Cardiac fibroblast (primary cell): ENCODE results near the gene ERC2.
"Not testable (repeated sequence)": the region's sequence is repeated elsewhere in the genome, so short reads cannot be mapped to it uniquely, and the experiment has no call there.

Experiments
- DNase-seq, 2 donors: peaks; one replicate each; pipeline versions ENCODE4 v3.0.0 to v3.0.0-alpha.2; 2010; ENCODE audit warnings: low read depth in 2 of 2
- H3K4me3 ChIP-seq, 2 donors: replicated peaks in 1 of 2; 1 replicate in 1 of 2; 2 replicates in 1 of 2; pipeline ENCODE4 v1.5.1; 2011; ENCODE audit warnings: low read depth in 2 of 2, low read length in 2 of 2, mild to moderate bottlenecking in 2 of 2, moderate library complexity in 1 of 2
- TF ChIP-seq, protein P1 (sequence below): IDR thresholded peaks from one replicate; pipeline ENCODE4 v1.5.1; 2011; ENCODE audit warnings: low read depth, mild to moderate bottlenecking, low read length, inconsistent platforms

The ERC2 gene

DNA sequence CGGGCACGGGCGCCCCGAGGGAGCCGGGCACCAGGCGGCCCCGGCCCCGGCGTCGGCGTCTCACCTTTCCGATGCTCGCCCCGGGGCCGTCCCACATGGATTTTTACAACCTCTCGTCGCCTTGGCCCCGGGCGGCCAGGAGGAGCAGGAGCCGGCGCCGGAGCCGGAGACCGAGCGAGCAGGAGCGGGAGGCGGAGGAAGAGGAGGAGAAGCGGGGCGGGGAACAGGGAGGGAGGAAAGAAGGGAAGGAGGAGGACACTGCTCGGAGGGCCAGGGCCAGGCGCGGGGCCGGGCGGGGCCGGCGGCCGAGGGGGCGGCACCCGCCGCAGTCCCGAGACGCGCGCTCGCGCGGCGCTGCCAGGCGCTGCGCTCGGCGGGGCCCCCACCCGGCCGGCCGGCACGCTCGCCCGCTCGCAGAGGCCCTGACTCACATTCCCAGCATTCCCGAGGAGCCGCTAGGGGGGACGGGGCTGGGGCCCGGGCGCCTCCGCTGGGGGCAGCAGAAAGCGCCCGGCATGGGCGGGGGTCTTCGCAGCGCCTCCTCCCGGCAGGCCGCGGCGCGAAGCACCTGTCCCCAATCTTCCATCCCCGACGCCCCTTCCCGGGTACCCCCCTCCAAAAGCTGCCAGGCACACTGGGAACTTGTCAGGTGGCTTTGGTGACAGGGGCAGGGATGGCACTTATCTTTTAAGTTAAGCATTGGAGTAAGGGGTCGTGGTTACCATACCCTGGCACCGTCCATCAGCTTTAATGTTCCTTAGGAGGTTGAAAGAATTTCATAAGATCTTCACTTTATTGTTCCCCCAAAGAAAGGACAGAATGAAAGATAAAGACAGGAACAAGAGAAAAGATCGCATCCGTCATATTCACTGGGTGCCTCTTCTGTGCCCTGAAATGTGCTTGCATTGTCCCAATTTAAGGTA lies at the start of gene ERC2:
ERC2 (minus strand) TSS at position 284 of the 923 bp plus-strand sequence.
- peak within 1 kb of the TSS; percentile 45 to 49 for H3K4me3 ChIP-seq
- DNase-seq = peak; percentile 18 to 31

DNA sequence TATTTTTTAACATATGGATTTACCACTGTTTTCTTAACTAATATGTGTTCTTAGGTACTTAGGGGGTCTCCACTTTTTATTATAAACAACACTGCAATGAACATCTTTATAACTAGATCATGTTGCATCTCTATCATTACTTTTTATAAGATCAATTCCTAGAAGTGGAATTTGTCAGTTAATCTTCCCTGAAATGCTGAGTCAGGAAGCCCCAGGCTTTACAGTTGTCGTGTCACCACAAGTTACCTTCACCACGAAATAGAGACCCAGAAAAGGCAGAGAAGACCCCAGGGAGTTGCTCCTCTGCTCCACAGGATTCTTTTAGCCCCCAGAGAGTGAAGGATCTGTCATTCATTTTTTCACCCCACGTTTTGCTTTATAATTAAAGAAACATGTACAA lies 34.5 kb upstream of the ERC2 start:
- no peak overlapping the region for H3K4me3 ChIP-seq
- no peak for DNase-seq
- TF ChIP-seq, protein P1, sequence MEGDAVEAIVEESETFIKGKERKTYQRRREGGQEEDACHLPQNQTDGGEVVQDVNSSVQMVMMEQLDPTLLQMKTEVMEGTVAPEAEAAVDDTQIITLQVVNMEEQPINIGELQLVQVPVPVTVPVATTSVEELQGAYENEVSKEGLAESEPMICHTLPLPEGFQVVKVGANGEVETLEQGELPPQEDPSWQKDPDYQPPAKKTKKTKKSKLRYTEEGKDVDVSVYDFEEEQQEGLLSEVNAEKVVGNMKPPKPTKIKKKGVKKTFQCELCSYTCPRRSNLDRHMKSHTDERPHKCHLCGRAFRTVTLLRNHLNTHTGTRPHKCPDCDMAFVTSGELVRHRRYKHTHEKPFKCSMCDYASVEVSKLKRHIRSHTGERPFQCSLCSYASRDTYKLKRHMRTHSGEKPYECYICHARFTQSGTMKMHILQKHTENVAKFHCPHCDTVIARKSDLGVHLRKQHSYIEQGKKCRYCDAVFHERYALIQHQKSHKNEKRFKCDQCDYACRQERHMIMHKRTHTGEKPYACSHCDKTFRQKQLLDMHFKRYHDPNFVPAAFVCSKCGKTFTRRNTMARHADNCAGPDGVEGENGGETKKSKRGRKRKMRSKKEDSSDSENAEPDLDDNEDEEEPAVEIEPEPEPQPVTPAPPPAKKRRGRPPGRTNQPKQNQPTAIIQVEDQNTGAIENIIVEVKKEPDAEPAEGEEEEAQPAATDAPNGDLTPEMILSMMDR = no peak

More for the DNA sequence above, at the start of gene ERC2:
- TF ChIP-seq, protein P1 = no peak

GRCh38 chr3:56496376-56496775 lies 28.1 kb upstream of the ERC2 start:
- DNase-seq, H3K4me3 ChIP-seq: not testable (repeated sequence)

GRCh38 chr3:56494679-56495322 lies 26.5 kb upstream of the ERC2 start:
- no peak overlapping the region for H3K4me3 ChIP-seq
- TF ChIP-seq, protein P1 = peak; percentile 91
- DNase-seq = peak; percentile 86 to 88

DNA sequence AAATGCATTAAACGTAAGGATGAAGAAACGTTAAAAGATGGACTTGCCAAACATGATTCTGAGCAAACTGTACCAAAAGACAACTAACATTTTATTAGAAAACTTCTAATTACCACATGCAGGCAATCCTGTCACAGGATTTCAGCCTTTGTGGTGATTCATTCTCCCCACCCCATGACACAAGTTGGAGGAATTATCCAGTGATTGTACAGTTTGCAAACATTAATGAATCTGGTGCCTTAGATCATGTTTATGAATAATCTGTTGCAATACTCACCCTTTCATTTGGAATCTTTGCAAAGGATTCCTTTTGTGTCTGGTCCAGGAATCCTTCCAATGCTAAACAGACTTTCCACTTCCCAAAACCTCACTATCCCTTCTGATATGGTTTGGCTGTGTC lies 23.3 kb upstream of the ERC2 start:
- TF ChIP-seq, protein P1 = no peak
- no peak for DNase-seq
- H3K4me3 ChIP-seq = no peak overlapping the region

DNA sequence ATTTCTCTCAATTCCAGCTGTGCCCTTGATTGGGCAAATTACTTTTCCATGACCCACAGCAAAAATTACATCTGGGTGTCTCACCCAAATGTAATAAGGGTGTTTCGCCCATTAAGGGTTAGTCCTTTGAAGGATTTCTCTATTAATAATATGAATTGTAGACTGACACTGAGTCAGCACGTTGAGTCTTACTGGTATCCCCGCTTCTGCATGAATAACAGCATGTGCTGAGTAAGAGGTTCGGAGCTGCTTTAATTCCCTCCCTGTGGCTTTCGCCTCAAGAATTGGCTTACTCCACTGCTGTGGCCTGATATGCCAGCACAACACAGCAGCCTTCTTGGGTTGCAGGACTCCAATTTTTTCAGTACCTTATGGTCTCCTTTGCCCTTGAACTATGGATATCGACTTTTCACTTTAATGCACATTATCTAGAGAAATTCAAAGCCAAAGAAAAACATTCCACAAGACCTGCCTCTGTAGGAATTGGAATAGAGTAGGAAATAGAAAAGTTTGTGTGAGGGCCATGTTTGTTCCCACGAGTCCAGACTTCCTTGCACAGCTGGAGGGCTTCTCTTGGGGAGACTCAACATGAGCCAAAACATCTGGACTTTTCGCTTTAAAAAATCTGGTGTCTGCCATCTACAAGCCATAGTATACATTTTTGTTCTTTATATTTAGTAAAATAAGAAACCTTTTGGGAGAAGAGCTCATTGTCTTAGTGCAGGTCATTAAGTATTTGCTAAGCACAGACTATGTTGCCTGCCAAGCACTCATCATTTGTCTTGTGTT lies 20.7 kb upstream of the ERC2 start:
- TF ChIP-seq, protein P1 = no peak
- H3K4me3 ChIP-seq = no peak overlapping the region
- no peak for DNase-seq
